Measurements from ENCODE around the gene IMPG2.
"Not testable (repeated sequence)": the region's sequence is repeated elsewhere in the genome, so short reads cannot be mapped to it uniquely, and the experiment has no call there.

The IMPG2 gene

GRCh38 chr3:101320475-101320874 lies at the start of gene IMPG2:
TSS of gene IMPG2 (minus strand) at chr3:101320575. CDS start at chr3:101320372, 203 bp downstream.
- no peak for DNase-seq

GRCh38 chr3:101362406-101362805 lies 42.0 kb upstream of the IMPG2 start:
- DNase-seq, result no peak

GRCh38 chr3:101351829-101352228 lies 31.5 kb upstream of the IMPG2 start:
- DNase-seq, result no peak

- no peak for DNase-seq
These were observed 20.2 kb upstream of the IMPG2 start for GRCh38 chr3:101340591-101340990.

- no peak for DNase-seq
These were observed 13.5 kb upstream of the IMPG2 start for GRCh38 chr3:101333883-101334282.

GRCh38 chr3:101329016-101329673 lies 8.8 kb upstream of the IMPG2 start:
- no peak for DNase-seq

- DNase-seq, result no peak
These were observed 5.2 kb upstream of the IMPG2 start for GRCh38 chr3:101325393-101326134.

- DNase-seq, result no peak
These were observed 844 bp downstream of the IMPG2 start for GRCh38 chr3:101319531-101319930.

GRCh38 chr3:101312545-101312944 lies 7.8 kb downstream of the IMPG2 start:
- DNase-seq, result no peak

- no peak for DNase-seq
These were observed 8.7 kb downstream of the IMPG2 start for GRCh38 chr3:101311676-101312075.

- no peak for DNase-seq
These were observed 9.4 kb downstream of the IMPG2 start for GRCh38 chr3:101310978-101311375.

- not testable (repeated sequence) for DNase-seq
These were observed 12.1 kb downstream of the IMPG2 start for GRCh38 chr3:101308147-101308772.

- no peak for DNase-seq
These were observed 16.5 kb downstream of the IMPG2 start for GRCh38 chr3:101303836-101304235.

- DNase-seq, result no peak
These were observed 17.2 kb downstream of the IMPG2 start for GRCh38 chr3:101303089-101303731.

GRCh38 chr3:101300073-101300472 lies 20.3 kb downstream of the IMPG2 start:
- DNase-seq, result no peak

- DNase-seq, result no peak
These were observed 28.3 kb downstream of the IMPG2 start for GRCh38 chr3:101292027-101292426.

- no peak for DNase-seq
These were observed 32.1 kb downstream of the IMPG2 start for GRCh38 chr3:101288294-101288693.

GRCh38 chr3:101284757-101285156 lies 35.6 kb downstream of the IMPG2 start:
- DNase-seq, result no peak

GRCh38 chr3:101281521-101282030 lies 38.8 kb downstream of the IMPG2 start:
- no peak for DNase-seq

GRCh38 chr3:101279765-101280385 lies 40.5 kb downstream of the IMPG2 start:
- no peak for DNase-seq

- no peak for DNase-seq
These were observed 41.2 kb downstream of the IMPG2 start for GRCh38 chr3:101279162-101279561.

- no peak for DNase-seq
These were observed 41.6 kb downstream of the IMPG2 start for GRCh38 chr3:101278727-101279126.

GRCh38 chr3:101273608-101274007 lies 46.8 kb downstream of the IMPG2 start:
- no peak for DNase-seq

All from NCI-H2227 treated with DMSO at 0.1 percent for 48 hours (cell line).